Kidney glomerular epithelial cell (primary cell): ENCODE data around the gene CYFIP2.
"Not testable (repeated sequence)": the region's sequence is repeated elsewhere in the genome, so short reads cannot be mapped to it uniquely, and the experiment has no call there.

Source experiments
- DNase-seq: peaks from one replicate; lab custom pipeline; 2025; lab: John Stamatoyannopoulos, UW

The CYFIP2 gene

GRCh38 chr5:157390133-157390532, 124.2 kb downstream of the CYFIP2 start:
- DNase-seq, result no peak

- DNase-seq, result peak; percentile 89
Observed at GRCh38 chr5:157390551-157391297, 124.8 kb downstream of the CYFIP2 start.

GRCh38 chr5:157398305-157398704, 132.4 kb downstream of the CYFIP2 start:
- DNase-seq, result no peak

- no peak for DNase-seq
Observed at GRCh38 chr5:157400741-157401495, 135.0 kb downstream of the CYFIP2 start.

- no peak for DNase-seq
Observed at GRCh38 chr5:157415838-157416237, 149.9 kb downstream of the CYFIP2 start.

- not testable (repeated sequence) for DNase-seq
Observed at GRCh38 chr5:157419521-157419920, 153.6 kb downstream of the CYFIP2 start.

GRCh38 chr5:157429920-157430319, 164.0 kb downstream of the CYFIP2 start:
- not testable (repeated sequence) for DNase-seq

GRCh38 chr5:157431544-157432200, 165.7 kb downstream of the CYFIP2 start:
- DNase-seq, result peak; percentile 80

GRCh38 chr5:157434096-157434495, 168.2 kb downstream of the CYFIP2 start:
- no peak for DNase-seq

- no peak for DNase-seq
Observed at GRCh38 chr5:157443041-157443549, 177.2 kb downstream of the CYFIP2 start.

GRCh38 chr5:157444224-157444623, 178.3 kb downstream of the CYFIP2 start:
- no peak for DNase-seq
